Endothelial cell of umbilical vein (primary cell): ENCODE measurements around the gene FRYL. TPM values are rescaled to one million over a fixed set of nuclear protein-coding genes. Genes with fewer than 3 reads are reported as not detected.

Source experiments
- BruUV-seq: library from RNA; stranded (reverse); fragments of 400-500 nt; replicated peaks from 2 replicates; lab custom pipeline; 2021; lab: Mats Ljungman, UMichigan
- CTCF ChIA-PET: fragments of 300-600, 350-600 bp; sonication (Branson Sonifier 250); formaldehyde crosslinking; loops from one replicate; lab custom pipeline; 2021; ENCODE audit warnings: antibody characterized with exemption, inconsistent platforms; lab: Charles Lee
- POLR2A ChIA-PET: fragments of 300-600, 350-600 bp; sonication (Branson Sonifier 250); formaldehyde crosslinking; loops from one replicate; lab custom pipeline; 2021; ENCODE audit warnings: antibody characterized with exemption, inconsistent platforms; lab: Charles Lee
- DNase-seq: peaks from one replicate; pipeline ENCODE4 v3.0.0-alpha.2; 2011; ENCODE audit warnings: low read depth, low spot score
- FAIRE-seq: peaks from 2 replicates; lab custom pipeline; 2011; peaks lifted over from hg19 to GRCh38; lab: Jason Lieb, UNC
- H2AFZ ChIP-seq: 2 replicates; pipeline ENCODE4 v1.6.0; 2012; ENCODE audit warnings: low read depth, low read length, control low read depth, inconsistent platforms
- H3K27ac ChIP-seq: 2 replicates; pipeline ENCODE4 v1.5.1; 2011; ENCODE audit warnings: low read depth, mild to moderate bottlenecking, control low read depth, low read length, moderate library complexity; ENCODE audit not compliant: insufficient read depth
- H3K27me3 ChIP-seq, 2 experiments: 2 replicates each; pipeline versions ENCODE4 v1.6.0 to v1.6.1; 2011; ENCODE audit warnings: low read length in 2 of 2, mixed read lengths in 1 of 2; ENCODE audit not compliant: control insufficient read depth in 2 of 2, insufficient read depth in 2 of 2
- H3K36me3 ChIP-seq, 2 experiments: 2 replicates in 1 of 2; 3 replicates in 1 of 2; pipeline ENCODE4 v1.5.1; 2011; ENCODE audit warnings: low read length in 2 of 2, mild to moderate bottlenecking in 1 of 2, moderate library complexity in 1 of 2; ENCODE audit not compliant: control insufficient read depth in 2 of 2, insufficient read depth in 2 of 2; ENCODE audit errors: extremely low read depth in 1 of 2
- H3K4me1 ChIP-seq: 3 replicates; pipeline ENCODE4 v1.5.1; 2011; ENCODE audit warnings: mild to moderate bottlenecking, low read length; ENCODE audit not compliant: control insufficient read depth, insufficient read depth; ENCODE audit errors: extremely low read depth
- H3K4me2 ChIP-seq: 2 replicates; pipeline ENCODE4 v1.6.1; 2011; ENCODE audit warnings: low read length, control low read depth, mixed read lengths; ENCODE audit not compliant: insufficient read depth
- H3K4me3 ChIP-seq, 3 experiments: fragments of 200-600 bp in 1 of 3; sonication (generic), shearing (Covaris generic) in 1 of 3; replicated peaks in 1 of 3; 2 replicates each; pipeline ENCODE4 v1.5.1; 2011 to 2016; ENCODE audit warnings: control low read depth in 3 of 3, low read length in 3 of 3, mild to moderate bottlenecking in 2 of 3, inconsistent platforms in 1 of 3, low read depth in 1 of 3, moderate library complexity in 1 of 3; ENCODE audit not compliant: insufficient read depth in 1 of 3
- H3K79me2 ChIP-seq: 2 replicates; pipeline ENCODE4 v1.6.0; 2012; ENCODE audit warnings: low read length, inconsistent platforms; ENCODE audit not compliant: control insufficient read depth, insufficient read depth
- H3K9ac ChIP-seq: replicated peaks from 2 replicates; pipeline ENCODE3; 2011; ENCODE audit warnings: low read length, control low read depth; ENCODE audit not compliant: insufficient read depth; ENCODE audit errors: extremely low read depth
- H3K9me1 ChIP-seq: replicated peaks from 3 replicates; pipeline ENCODE4 v1.6.0; 2011; ENCODE audit warnings: mild to moderate bottlenecking, low read length; ENCODE audit not compliant: control insufficient read depth, insufficient read depth; ENCODE audit errors: extremely low read depth
- H3K9me3 ChIP-seq: replicated peaks from 2 replicates; pipeline ENCODE4 v1.5.1; 2012; ENCODE audit warnings: low read length, inconsistent platforms; ENCODE audit not compliant: control insufficient read depth, insufficient read depth
- H4K20me1 ChIP-seq: replicated peaks from 2 replicates; pipeline ENCODE3; 2011; ENCODE audit warnings: mild to moderate bottlenecking, low read length; ENCODE audit not compliant: control insufficient read depth, insufficient read depth; ENCODE audit errors: extremely low read depth
- CTCF ChIP-seq, 2 donors: IDR thresholded peaks; 1 replicate in 1 of 2; 2 replicates in 1 of 2; pipeline ENCODE4 v1.5.1; 2011; ENCODE audit warnings: low read length in 2 of 2, mild to moderate bottlenecking in 2 of 2, moderate library complexity in 2 of 2, control low read depth in 1 of 2, inconsistent platforms in 1 of 2, low read depth in 1 of 2; ENCODE audit not compliant: insufficient read depth in 1 of 2; ENCODE audit errors: extremely low read depth in 1 of 2
- EZH2 ChIP-seq: IDR thresholded peaks from 2 replicates; pipeline ENCODE4 v1.6.1; 2012; ENCODE audit warnings: borderline replicate concordance, low read depth, mild to moderate bottlenecking, moderate library complexity, low read length, inconsistent platforms; ENCODE audit not compliant: severe bottlenecking
- FOS ChIP-seq: IDR thresholded peaks from 2 replicates; pipeline ENCODE4 v1.6.1; 2011; ENCODE audit warnings: mild to moderate bottlenecking, low read length, moderate library complexity, borderline replicate concordance; ENCODE audit not compliant: insufficient read depth
- GATA2 ChIP-seq: IDR thresholded peaks from 2 replicates; pipeline ENCODE4 v1.7.0; 2011; ENCODE audit warnings: low read depth, mild to moderate bottlenecking, moderate library complexity, mixed read lengths, low read length; ENCODE audit not compliant: insufficient read length, insufficient read depth
- JUN ChIP-seq: IDR thresholded peaks from 2 replicates; pipeline ENCODE4 v1.6.1; 2011; ENCODE audit warnings: borderline replicate concordance, low read depth; ENCODE audit not compliant: insufficient read length, insufficient read depth
- MAX ChIP-seq: IDR thresholded peaks from 2 replicates; pipeline ENCODE4 v1.6.1; 2011; ENCODE audit not compliant: insufficient read depth, insufficient read length
- MYC ChIP-seq: IDR thresholded peaks from one replicate; pipeline ENCODE4 v1.6.1; 2011; ENCODE audit warnings: mild to moderate bottlenecking, low read depth, low read length
- POLR2A ChIP-seq: IDR thresholded peaks from 2 replicates; pipeline ENCODE4 v1.6.1; 2012; ENCODE audit warnings: low read depth, mild to moderate bottlenecking, control low read depth, low read length
- POLR2AphosphoS5 ChIP-seq: IDR thresholded peaks from 2 replicates; pipeline ENCODE4 v1.6.1; 2012; ENCODE audit warnings: low read depth, mild to moderate bottlenecking, control low read depth, low read length, moderate library complexity; ENCODE audit not compliant: insufficient read depth
- dilution Hi-C: fragments of 300-500 bp; cut with MboI; formaldehyde crosslinking; loops from one replicate; pipeline ENCODE4 v1.15.0; 2019; ENCODE audit warnings: low sequenced_read_pairs; ENCODE audit not compliant: extremely low pct_ligation_motif_present
- intact Hi-C: fragments of 100-400 bp; cut with micrococcal nuclease; formaldehyde crosslinking; loops from one replicate; pipeline ENCODE4 v1.10.0; 2022
- polyA plus RNA-seq, 4 experiments: library from polyadenylated mRNA; depleted of rRNA in 3 of 4; stranded (reverse) in 3 of 4; unstranded in 1 of 4; fragments of >200 nt; gene quantifications; 2 replicates each; pipeline versions ENCODE4 v1.2.1 to v1.2.3, GENCODE V29; 2011 to 2012; ENCODE audit warnings: missing spikeins in 1 of 4
- total RNA-seq: library from RNA; stranded (reverse); gene quantifications from 2 replicates; pipeline ENCODE4 v1.2.3, GENCODE V29; 2021

FRYL gene
- total and polyA plus RNA-seq, 2 donors (not counting 3 experiments of a cell fraction or from before 2014, with no cell fraction given): 17.0 to 84.9 TPM

- BruUV-seq: no TSS peak
- H3K4me3 ChIP-seq: no peak overlapping the region
- no peak for TF ChIP-seq JUN
- TF ChIP-seq GATA2: no peak
- no peak for TF ChIP-seq MAX
- no peak for TF ChIP-seq POLR2AphosphoS5
- TF ChIP-seq CTCF (IDR thresholded peaks at IDR 0.05; ENCODE audit: extremely low read depth in 1 of 2, insufficient read depth in 1 of 2, low read depth in 1 of 2, low read length in 2 of 2): no peak
- TF ChIP-seq MYC: no peak
- TF ChIP-seq POLR2A: no peak
- TF ChIP-seq FOS: no peak
- no peak for TF ChIP-seq EZH2
- H3K9me3 ChIP-seq: no peaks in the 10 kb centered on the region
- H3K27me3 ChIP-seq: no peaks in the 10 kb centered on the region
- peaks cover 2% of the 10 kb centered on the region for H4K20me1 ChIP-seq
- DNase-seq (no peak), FAIRE-seq (no peak)
- no peaks in the 10 kb centered on the region for H3K36me3 ChIP-seq
- ChIA-PET CTCF (no interaction called here), POLR2A (no interaction called here)
- dilution Hi-C loops: no loop called here
- intact Hi-C loops: loop anchor here (2.0 to 10.0 kb wide), 2 partner anchors 22 to 48 kb away; no protein-coding TSS in a partner anchor
- peaks cover 25% of the 10 kb centered on the region for H3K4me1 ChIP-seq
- H3K79me2 ChIP-seq: peaks cover 98% of the 10 kb centered on the region
- no peaks in the 10 kb centered on the region for H3K9me1 ChIP-seq
- H2AFZ ChIP-seq: no peak overlapping the region
- H3K9ac ChIP-seq: no peak overlapping the region
- H3K4me2 ChIP-seq: no peak overlapping the region
- no peak overlapping the region for H3K27ac ChIP-seq
Measured at GRCh38 chr4:48772556-48772955, 7.5 kb downstream of the FRYL start.
